ENCODE results near the gene PIAS2.

- TF ChIP-seq EZH2 (IDR thresholded peaks at IDR 0.05; ENCODE audit: borderline replicate concordance) (no peak), CTCF (IDR thresholded peaks at IDR 0.05; ENCODE audit: poor library complexity) (no peak), EZH2phosphoT487 (IDR thresholded peaks at IDR 0.05; ENCODE audit: low read depth, severe bottlenecking, unreplicated experiment) (no peak)
Observed at GRCh38 chr18:46886893-46887292, 30.4 kb downstream of the PIAS2 start.
